Measurements from ENCODE around the gene ENO3.

ENO3 gene

GRCh38 chr17:4974115-4974670 lies 23.3 kb downstream of the ENO3 start:
- no peak for DNase-seq

- no peak for DNase-seq
These were observed 27.8 kb downstream of the ENO3 start for GRCh38 chr17:4978726-4979125.

GRCh38 chr17:4980644-4981216 lies 29.8 kb downstream of the ENO3 start:
- DNase-seq: peak; percentile 16 to 41

- DNase-seq: no peak
These were observed 31.4 kb downstream of the ENO3 start for GRCh38 chr17:4982305-4982704.

- DNase-seq: no peak
These were observed 35.5 kb downstream of the ENO3 start for GRCh38 chr17:4986403-4986802.

- peak; percentile 20 to 82 for DNase-seq
These were observed 36.2 kb downstream of the ENO3 start, which contains the start of gene CAMTA2 for GRCh38 chr17:4986951-4987766. CAMTA2 (minus strand) TSS chr17:4987675; CDS start chr17:4986222, 1,453 bp downstream.

- DNase-seq: peak in 1 of 2 experiments; percentile 26
These were observed 37.0 kb downstream of the ENO3 start for GRCh38 chr17:4987767-4988567.

GRCh38 chr17:4994081-4994595 lies 43.2 kb downstream of the ENO3 start:
- DNase-seq: no peak

- DNase-seq: peak; percentile 87 to 90
These were observed 46.5 kb downstream of the ENO3 start, which contains the start of the genes INCA1 and KIF1C for GRCh38 chr17:4997302-4998026. INCA1 (minus strand) TSS chr17:4997522; CDS start chr17:4994437, 3,085 bp downstream. KIF1C (plus strand) TSS chr17:4997950; CDS start chr17:5000247, 2,297 bp downstream.

GRCh38 chr17:4998027-4998731 lies 47.3 kb downstream of the ENO3 start:
- no peak for DNase-seq

GRCh38 chr17:4998732-4999429 lies 48.0 kb downstream of the ENO3 start:
- DNase-seq: no peak

- DNase-seq: no peak
These were observed 48.6 kb downstream of the ENO3 start for GRCh38 chr17:4999430-5000093.

GRCh38 chr17:5000237-5000639 lies 49.3 kb downstream of the ENO3 start:
- DNase-seq: no peak

- DNase-seq: no peak
These were observed 51.3 kb downstream of the ENO3 start for GRCh38 chr17:5002121-5002788.

GRCh38 chr17:5003214-5003867 lies 52.4 kb downstream of the ENO3 start:
- DNase-seq: no peak

Data from NCI-H446 (cell line).